SW 1271 (cell line): ENCODE data around the gene PRKAG2.
"Not testable (repeated sequence)": the region's sequence is repeated elsewhere in the genome, so short reads cannot be mapped to it uniquely, and the experiment has no call there.

ENCODE experiments used
- DNase-seq, 2 experiments: peaks; one replicate each; lab custom pipeline; 2025; lab: John Stamatoyannopoulos, UW

The PRKAG2 gene

GRCh38 chr7:151549083-151549482 is 327.8 kb downstream of the PRKAG2 start:
- no peak for DNase-seq

GRCh38 chr7:151544183-151544582 is 332.7 kb downstream of the PRKAG2 start:
- DNase-seq = no peak

GRCh38 chr7:151542606-151543130 is 334.2 kb downstream of the PRKAG2 start:
- no peak for DNase-seq

- DNase-seq = no peak
Measured at GRCh38 chr7:151541709-151542499, 335.0 kb downstream of the PRKAG2 start.

- no peak for DNase-seq
Measured at GRCh38 chr7:151540146-151540545, 336.8 kb downstream of the PRKAG2 start.

GRCh38 chr7:151539088-151539671 is 337.7 kb downstream of the PRKAG2 start:
- no peak for DNase-seq

- DNase-seq = no peak
Measured at GRCh38 chr7:151537818-151538561, 338.9 kb downstream of the PRKAG2 start.

GRCh38 chr7:151536178-151536577 is 340.7 kb downstream of the PRKAG2 start:
- DNase-seq = not testable (repeated sequence)

- DNase-seq = no peak
Measured at GRCh38 chr7:151529842-151530241, 347.1 kb downstream of the PRKAG2 start.

- no peak for DNase-seq
Measured at GRCh38 chr7:151524845-151525244, 352.1 kb downstream of the PRKAG2 start.

- no peak for DNase-seq
Measured at GRCh38 chr7:151524331-151524730, 352.6 kb downstream of the PRKAG2 start.

- peak in 1 of 2 experiments; percentile 42 for DNase-seq
Measured at GRCh38 chr7:151520419-151521261, 356.3 kb downstream of the PRKAG2 start.

- peak; percentile 98 to 100 for DNase-seq
Measured at GRCh38 chr7:151519765-151520418, 357.0 kb downstream of the PRKAG2 start, which contains the start of gene RHEB. Gene RHEB, minus strand, starts transcription at chr7:151519895. Its CDS starts 384 bp downstream, at chr7:151519511.

GRCh38 chr7:151518947-151519764 is 357.8 kb downstream of the PRKAG2 start:
- not testable (repeated sequence) for DNase-seq

GRCh38 chr7:151518105-151518946 is 358.6 kb downstream of the PRKAG2 start:
- DNase-seq = peak in 1 of 2 experiments; percentile 21

- no peak for DNase-seq
Measured at GRCh38 chr7:151517601-151518104, 359.3 kb downstream of the PRKAG2 start.

- no peak for DNase-seq
Measured at GRCh38 chr7:151515276-151515565, 361.7 kb downstream of the PRKAG2 start.

GRCh38 chr7:151514461-151515275 is 362.2 kb downstream of the PRKAG2 start:
- DNase-seq = no peak
